ES-I3 (cell line): ENCODE measurements around the gene LDLRAD3.

Source experiments
- H3K36me3 ChIP-seq: 2 replicates; pipeline ENCODE4 v1.6.1; 2013; ENCODE audit warnings: mild to moderate bottlenecking, low read length, control low read depth, moderate library complexity; ENCODE audit not compliant: insufficient read depth
- H3K4me1 ChIP-seq: 2 replicates; pipeline ENCODE4 v1.6.1; 2013; ENCODE audit warnings: mild to moderate bottlenecking, control low read depth, low read length; ENCODE audit not compliant: insufficient read depth
- H3K9ac ChIP-seq: 2 replicates; pipeline ENCODE4 v1.6.1; 2013; ENCODE audit warnings: low read depth, mild to moderate bottlenecking, low read length, moderate library complexity
- H3K9me3 ChIP-seq: 2 replicates; pipeline ENCODE4 v1.6.1; 2013; ENCODE audit warnings: mild to moderate bottlenecking, low read length, moderate library complexity; ENCODE audit not compliant: control insufficient read depth, insufficient read depth

The LDLRAD3 gene

DNA sequence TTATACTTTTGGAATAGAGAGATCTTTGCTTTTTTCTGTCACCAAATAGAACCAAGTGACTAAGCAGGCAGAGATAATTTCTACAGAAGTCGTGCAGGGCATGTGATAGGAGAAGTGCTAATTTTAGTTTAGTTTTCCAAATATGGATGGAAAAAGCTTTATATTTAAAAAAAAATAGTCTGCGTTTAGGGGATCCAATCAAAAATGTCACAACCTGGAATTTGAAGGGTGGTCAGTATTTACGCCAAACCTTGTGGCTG lies 165.7 kb downstream of the LDLRAD3 start:
- H3K4me1 ChIP-seq: peaks cover 41% of the 10 kb centered on the region
- H3K36me3 ChIP-seq: peaks cover 2% of the 10 kb centered on the region; the same call in 1 of the 2 replicates
- no peak overlapping the region for H3K9ac ChIP-seq
- H3K9me3 ChIP-seq: peaks cover 10% of the 10 kb centered on the region

DNA sequence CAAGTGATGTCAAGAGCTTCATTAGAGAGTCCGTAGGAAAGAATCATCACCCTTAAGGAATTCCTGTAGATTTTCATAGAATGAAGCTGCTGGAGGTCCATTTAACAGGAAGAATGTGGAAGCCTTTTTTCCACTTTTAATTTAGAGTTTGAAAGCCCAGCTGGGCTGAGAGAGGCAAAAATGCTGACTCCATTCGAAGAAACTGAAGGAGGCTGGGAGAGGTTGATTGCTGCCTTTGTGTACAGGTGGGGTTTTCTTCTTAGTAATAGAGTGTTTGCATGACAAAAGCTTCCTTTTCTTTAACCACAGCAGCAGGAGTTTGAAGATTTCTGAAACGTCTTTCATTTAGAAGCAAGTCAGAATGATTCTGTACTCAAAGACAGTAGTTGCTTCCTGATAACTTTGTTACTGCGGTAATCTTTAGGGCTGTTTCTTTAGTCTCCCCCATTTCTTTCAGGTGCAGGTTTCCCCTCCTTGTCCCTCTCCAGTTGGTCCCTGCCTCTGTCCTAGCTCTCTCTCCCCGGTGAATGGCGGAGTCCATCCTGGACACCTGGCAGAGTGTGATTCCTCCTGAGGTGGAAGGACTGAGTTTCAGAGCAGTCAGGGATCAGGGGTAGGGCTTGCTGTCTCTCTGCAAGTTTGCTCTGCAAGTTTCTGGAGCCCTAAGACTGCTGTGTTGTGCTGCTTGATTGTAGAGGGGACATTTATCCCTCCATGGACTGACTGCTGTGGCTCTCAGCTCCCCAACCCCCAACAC lies 166.2 kb downstream of the LDLRAD3 start:
- Histone ChIP-seq H3K9me3 (peaks cover 10% of the 10 kb centered on the region), H3K4me1 (peaks cover 36% of the 10 kb centered on the region), H3K9ac (peak overlapping the region; percentile 34), H3K36me3 (peaks cover 3% of the 10 kb centered on the region; the same call in 1 of the 2 replicates)

DNA sequence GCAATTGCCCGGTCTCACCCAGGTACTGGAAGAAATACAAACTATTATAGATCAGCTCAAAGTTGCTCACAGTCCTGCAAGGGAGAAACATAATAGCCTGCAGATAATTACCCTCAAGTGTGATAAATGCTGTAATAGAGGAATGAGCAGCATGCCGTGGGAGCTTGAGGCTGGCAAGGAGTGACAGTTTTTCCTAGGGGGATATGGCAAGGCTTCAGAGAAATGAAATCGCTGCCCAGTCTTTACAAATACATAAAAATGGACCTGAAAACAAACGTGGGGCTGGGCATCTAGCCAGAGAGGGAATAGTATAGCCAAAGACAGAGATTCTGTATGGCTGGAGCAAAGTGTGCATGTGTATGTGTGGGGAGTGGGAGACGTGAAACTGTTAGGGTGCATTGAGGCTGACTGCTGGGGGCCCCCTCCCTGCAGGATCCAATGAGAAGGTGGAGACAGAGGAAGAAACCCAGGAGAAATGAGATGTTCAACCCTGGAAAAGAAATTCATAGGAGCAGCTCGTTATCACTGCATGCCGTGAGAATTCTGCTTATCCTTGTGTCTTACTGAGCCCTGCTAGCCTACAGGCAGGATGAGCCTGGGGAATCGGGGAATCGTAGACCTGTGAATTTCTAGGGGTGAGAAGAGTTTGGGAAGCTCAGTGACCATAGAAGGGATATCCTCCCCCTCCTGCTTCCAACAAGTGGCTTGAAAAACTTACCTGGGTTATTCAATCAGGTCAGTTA lies 167.0 kb downstream of the LDLRAD3 start:
- Histone ChIP-seq H3K9ac (peak overlapping the region; percentile 34), H3K36me3 (peaks cover 3% of the 10 kb centered on the region; the same call in 1 of the 2 replicates), H3K9me3 (peaks cover 10% of the 10 kb centered on the region)

DNA sequence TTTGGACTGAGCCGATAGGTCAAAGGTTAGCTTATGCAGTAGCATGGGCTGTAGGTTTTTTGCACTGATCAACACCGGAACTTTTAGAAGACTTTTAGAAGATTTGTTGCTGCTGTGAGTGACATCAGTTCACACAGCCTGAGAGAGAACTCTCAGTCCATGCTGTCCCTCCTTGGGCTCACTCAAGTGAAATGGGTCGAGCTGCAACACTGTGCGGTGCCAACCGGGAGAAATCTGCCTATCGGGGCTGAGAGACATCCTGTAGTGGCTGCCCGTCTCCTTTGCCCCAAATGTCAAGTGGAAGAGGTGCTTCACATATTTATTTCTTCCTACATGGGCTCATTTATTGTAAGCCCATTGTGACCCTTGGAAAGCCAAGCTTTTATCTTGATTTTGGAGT lies 170.2 kb downstream of the LDLRAD3 start:
- Histone ChIP-seq H3K9me3 (peaks cover 10% of the 10 kb centered on the region), H3K4me1 (peaks cover 23% of the 10 kb centered on the region), H3K36me3 (peaks cover 3% of the 10 kb centered on the region; the same call in 1 of the 2 replicates), H3K9ac (no peak overlapping the region)

More for the DNA sequence above, 167.0 kb downstream of the LDLRAD3 start:
- H3K4me1 ChIP-seq: peaks cover 28% of the 10 kb centered on the region

- no peak overlapping the region for H3K9ac ChIP-seq
- H3K9me3 ChIP-seq: peaks cover 10% of the 10 kb centered on the region
- H3K4me1 ChIP-seq: peaks cover 15% of the 10 kb centered on the region
- peaks cover 3% of the 10 kb centered on the region; the same call in 1 of the 2 replicates for H3K36me3 ChIP-seq
Observed at GRCh38 chr11:36115378-36115801, 171.5 kb downstream of the LDLRAD3 start.

DNA sequence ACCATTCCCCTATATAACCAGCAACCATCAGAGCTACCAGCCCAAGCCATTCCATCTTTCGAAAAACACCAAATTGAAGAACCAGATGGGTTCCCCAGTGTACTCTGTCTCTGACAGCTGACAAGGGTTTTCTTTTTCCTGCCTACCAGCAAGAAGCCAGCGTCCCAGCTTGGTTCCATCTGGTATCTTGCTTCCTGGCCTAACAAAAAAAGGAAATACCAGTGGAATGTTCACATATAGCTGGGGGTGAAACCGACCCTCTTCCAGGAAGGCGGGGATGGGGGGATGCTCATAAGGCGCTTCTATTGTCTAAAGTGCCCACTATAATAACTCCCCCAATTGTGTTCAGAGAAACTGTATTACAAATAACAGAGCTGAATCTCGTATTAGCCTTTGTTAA lies 172.3 kb downstream of the LDLRAD3 start:
- Histone ChIP-seq H3K4me1 (peaks cover 7% of the 10 kb centered on the region; the same call in 1 of the 2 replicates), H3K9me3 (peaks cover 10% of the 10 kb centered on the region), H3K36me3 (peaks cover 3% of the 10 kb centered on the region; the same call in 1 of the 2 replicates), H3K9ac (no peak overlapping the region)

DNA sequence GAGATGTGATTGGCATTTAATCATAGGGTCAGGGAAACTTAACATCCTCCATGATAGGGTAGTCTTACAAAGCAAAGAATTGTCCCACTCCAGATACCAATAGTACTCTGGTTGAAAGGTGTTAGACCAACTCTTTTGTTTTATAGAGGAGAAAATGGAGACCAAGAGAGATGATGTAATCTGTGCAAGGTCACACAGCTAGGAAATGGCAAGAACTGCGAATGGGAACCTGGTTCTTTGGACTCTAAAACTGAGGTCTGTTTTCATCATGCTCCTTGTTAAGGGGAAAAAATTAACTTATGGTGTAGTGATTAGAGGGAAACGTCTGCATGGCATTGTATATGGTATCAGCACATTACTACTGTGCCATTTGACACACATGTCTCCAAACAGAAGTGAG lies 174.2 kb downstream of the LDLRAD3 start:
- no peaks in the 10 kb centered on the region for H3K4me1 ChIP-seq
- H3K9ac ChIP-seq: no peak overlapping the region
- H3K9me3 ChIP-seq: peaks cover 5% of the 10 kb centered on the region
- H3K36me3 ChIP-seq: peaks cover 3% of the 10 kb centered on the region; the same call in 1 of the 2 replicates

- H3K9ac ChIP-seq: no peak overlapping the region
- H3K4me1 ChIP-seq: no peaks in the 10 kb centered on the region
- 0 out of 2 replicates have a peak, but pooled peaks cover 3% of the 10 kb centered on the region for H3K36me3 ChIP-seq
- H3K9me3 ChIP-seq: no peaks in the 10 kb centered on the region; the same call in 1 of the 2 replicates
Observed at GRCh38 chr11:36119300-36119699, 175.4 kb downstream of the LDLRAD3 start.

DNA sequence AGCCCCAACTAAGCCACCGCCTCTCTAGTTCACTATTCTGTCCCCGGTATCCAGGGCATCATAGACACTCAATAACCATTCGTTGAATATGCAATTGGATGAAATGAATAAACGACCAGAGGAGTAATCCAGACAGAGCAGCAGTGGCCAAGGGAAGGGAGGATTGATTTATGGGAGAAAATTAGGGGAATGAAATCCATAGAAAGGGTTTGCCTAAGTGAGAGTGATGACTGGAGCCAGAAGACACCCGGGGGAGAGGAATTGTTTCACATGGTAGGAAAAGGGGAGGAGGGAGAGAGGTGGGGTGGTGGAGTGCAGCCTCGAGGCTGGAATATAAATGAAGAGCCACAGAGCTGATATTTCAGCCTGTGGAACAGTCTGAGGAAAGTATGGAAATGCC lies 177.2 kb downstream of the LDLRAD3 start:
- Histone ChIP-seq H3K36me3 (no peaks in the 10 kb centered on the region), H3K4me1 (peaks cover 5% of the 10 kb centered on the region), H3K9me3 (no peaks in the 10 kb centered on the region), H3K9ac (no peak overlapping the region)

DNA sequence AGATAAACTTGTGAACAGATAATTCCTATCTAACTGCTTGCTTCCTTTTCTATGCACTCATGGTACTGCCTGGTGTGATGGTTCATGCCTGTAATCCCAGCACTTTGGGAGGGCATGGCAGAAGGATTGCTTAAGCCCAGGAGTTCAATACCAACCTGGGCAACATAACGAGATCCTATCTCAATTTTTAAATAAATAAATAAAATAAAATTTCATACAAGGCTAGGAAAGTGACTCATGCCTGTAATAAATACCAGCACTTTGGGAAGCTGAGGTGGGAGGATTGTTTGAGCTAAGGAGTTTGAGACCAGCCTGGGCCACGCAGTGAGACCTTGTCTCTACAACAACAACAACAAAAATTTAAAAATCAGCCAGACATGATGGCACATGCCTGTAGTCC lies 178.8 kb downstream of the LDLRAD3 start:
- H3K4me1 ChIP-seq: peaks cover 13% of the 10 kb centered on the region
- H3K36me3 ChIP-seq: no peaks in the 10 kb centered on the region
- H3K9me3 ChIP-seq: no peaks in the 10 kb centered on the region
- H3K9ac ChIP-seq: no peak overlapping the region

GRCh38 chr11:36123336-36124101 lies 179.7 kb downstream of the LDLRAD3 start:
- Histone ChIP-seq H3K9me3 (no peaks in the 10 kb centered on the region), H3K9ac (no peak overlapping the region), H3K4me1 (peaks cover 13% of the 10 kb centered on the region), H3K36me3 (no peaks in the 10 kb centered on the region)

DNA sequence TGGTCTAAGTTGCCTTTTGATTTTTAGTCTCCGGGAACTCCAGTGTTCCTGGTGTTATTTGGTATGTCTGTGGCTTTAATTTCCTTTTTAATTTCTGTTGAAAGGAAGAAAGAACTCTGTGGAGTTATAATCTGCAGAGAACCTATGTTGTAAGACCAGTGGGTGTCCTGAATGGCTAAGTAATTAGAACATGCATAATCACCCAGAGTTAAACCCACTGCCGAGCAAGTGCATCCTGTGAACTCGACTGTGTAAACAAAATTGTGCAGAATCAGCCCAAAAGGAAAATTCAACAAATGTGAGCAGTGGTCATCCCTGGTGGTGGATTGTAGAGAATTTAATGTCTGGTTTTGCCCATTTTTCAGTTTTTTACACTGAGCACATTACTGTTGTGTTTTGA lies 182.8 kb downstream of the LDLRAD3 start:
- Histone ChIP-seq H3K9ac (no peak overlapping the region), H3K9me3 (no peaks in the 10 kb centered on the region), H3K36me3 (no peaks in the 10 kb centered on the region), H3K4me1 (peaks cover 15% of the 10 kb centered on the region)

DNA sequence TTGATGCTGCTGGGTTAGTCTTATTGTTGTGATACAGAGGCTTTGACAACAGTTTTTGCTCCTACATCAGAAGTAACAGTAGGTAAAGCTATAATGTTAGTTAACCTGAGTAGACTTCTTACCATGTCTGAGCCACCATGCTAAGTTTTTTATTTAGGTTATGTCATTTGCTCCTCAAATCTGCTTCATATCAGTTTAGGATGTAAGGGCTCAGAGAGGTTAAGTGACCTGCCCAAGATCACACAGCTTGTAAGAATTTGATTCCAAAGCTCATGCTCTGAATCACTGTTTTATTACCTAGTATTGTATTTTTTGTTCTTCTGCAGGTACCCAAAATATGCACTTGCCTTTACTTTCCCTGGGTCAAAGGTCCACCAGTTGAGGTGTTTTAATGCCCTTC lies 183.7 kb downstream of the LDLRAD3 start:
- no peak overlapping the region for H3K9ac ChIP-seq
- peaks cover 20% of the 10 kb centered on the region for H3K4me1 ChIP-seq
- no peaks in the 10 kb centered on the region for H3K9me3 ChIP-seq
- no peaks in the 10 kb centered on the region for H3K36me3 ChIP-seq

- Histone ChIP-seq H3K4me1 (peaks cover 20% of the 10 kb centered on the region), H3K9ac (no peak overlapping the region), H3K36me3 (no peaks in the 10 kb centered on the region), H3K9me3 (no peaks in the 10 kb centered on the region)
Observed at GRCh38 chr11:36129955-36130354, 186.1 kb downstream of the LDLRAD3 start.
